ENCODE results near the gene ALOXE3.
"Not testable (repeated sequence)": the region's sequence is repeated elsewhere in the genome, so short reads cannot be mapped to it uniquely, and the experiment has no call there.

The ALOXE3 gene

GRCh38 chr17:8103549-8103948, 14.8 kb downstream of the ALOXE3 start:
- FAIRE-seq = no peak
- no peak for DNase-seq (ENCODE audit: insufficient read length, low spot score)

DNA sequence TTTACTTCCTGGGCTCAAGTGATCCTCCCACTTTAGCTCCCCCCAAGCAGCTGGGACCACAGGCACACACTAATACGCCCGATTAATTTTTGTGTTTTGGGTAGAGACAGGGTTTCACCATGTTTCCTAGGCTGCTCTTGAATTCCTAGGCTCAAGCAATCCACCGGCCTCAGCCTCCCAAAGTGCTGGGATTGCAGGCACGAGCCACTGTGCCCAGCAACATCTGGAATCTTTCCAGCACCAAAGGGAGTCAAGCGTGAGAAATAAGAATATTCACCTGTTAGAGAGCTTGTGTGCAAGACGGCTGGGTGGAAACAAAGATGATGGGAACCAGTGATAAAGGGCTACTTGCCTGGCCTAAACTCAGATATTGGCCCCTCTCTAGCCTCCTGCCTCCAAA, 16.6 kb downstream of the ALOXE3 start:
- no peak for DNase-seq (ENCODE audit: insufficient read length, low spot score)
- no peak for FAIRE-seq

GRCh38 chr17:8100763-8101162, 17.6 kb downstream of the ALOXE3 start:
- DNase-seq (ENCODE audit: insufficient read length, low spot score) = no peak
- no peak for FAIRE-seq

DNA sequence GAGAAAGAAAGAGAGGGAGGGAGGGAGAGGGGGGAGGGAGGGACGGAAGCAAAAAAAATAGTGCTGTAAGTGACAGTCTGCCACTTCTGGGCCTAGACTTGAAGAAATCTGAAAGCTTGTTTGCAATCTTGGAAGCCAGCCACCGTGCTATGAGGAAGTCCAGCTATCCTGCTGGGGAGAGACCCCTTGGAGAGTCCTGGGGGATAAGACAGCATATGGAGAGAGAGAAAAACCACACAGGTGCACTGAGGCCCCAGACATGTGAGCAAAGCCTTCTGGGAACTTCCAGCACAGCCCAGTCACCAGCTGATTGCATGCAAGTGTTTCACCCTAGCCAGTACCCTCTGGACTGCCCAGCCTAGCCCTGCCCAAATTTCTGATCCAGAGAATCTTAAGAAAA, 18.2 kb downstream of the ALOXE3 start:
- FAIRE-seq (no peak), DNase-seq (ENCODE audit: insufficient read length, low spot score) (no peak)

- FAIRE-seq (no peak), DNase-seq (ENCODE audit: insufficient read length, low spot score) (no peak)
These were observed 21.8 kb downstream of the ALOXE3 start for GRCh38 chr17:8096541-8096940.

DNA sequence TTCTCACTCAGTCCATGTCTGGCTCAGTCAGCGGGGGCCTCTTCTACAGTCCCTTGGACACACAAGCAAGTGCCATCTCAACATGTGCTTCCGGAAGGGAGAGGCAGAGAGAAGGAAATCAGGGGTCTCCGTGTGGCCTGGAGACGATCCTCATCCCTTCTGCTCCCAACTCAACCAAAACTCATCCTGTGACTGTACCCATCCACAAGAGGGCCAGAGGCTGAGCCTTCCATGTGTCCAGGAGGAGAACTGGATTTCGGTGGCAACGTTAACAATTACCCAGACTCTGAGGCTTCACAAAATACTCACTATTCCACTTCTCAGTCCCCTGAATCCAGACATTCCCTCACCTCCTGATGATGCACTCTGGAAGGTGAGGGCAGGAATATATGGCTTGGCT, 23.0 kb downstream of the ALOXE3 start:
- DNase-seq (ENCODE audit: insufficient read length, low spot score) (no peak), FAIRE-seq (no peak)

- DNase-seq (ENCODE audit: insufficient read length, low spot score) (no peak), FAIRE-seq (no peak)
These were observed 27.2 kb downstream of the ALOXE3 start for GRCh38 chr17:8091033-8091687.

DNA sequence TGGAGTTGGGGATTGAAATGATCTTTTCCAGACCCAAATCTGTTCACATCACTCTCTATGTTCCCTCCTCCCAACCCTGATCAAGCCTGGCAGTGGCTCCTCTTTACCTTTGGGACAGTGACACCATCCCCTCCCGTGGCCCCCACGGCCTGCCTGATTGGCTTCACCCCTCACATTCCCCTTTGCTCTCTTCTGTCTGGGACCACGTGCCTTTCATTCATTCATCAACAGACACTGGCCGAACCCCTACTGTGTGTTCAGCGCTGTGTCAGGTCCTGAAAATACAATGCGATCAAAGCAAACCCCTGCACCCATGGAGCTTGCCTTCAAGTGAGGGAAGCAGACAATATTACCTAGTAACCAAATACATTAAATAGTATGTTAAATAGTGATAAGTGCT, 28.6 kb downstream of the ALOXE3 start:
- FAIRE-seq (no peak), DNase-seq (ENCODE audit: insufficient read length, low spot score) (no peak)

DNA sequence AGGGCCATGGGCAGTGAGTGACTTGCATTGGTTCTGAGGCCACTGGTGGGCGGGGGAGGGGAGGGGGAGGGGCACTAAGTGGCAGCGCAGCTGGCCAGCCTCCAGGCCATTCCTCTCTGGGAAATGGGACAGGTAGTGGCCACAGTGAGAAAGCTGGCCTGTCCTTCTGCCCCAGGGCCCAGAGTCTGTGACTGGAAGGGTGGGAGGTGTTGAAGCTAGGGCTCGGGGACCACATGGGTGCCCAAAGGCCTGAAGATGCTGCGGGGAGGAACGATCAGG, 30.4 kb downstream of the ALOXE3 start:
- no peak for FAIRE-seq

DNA sequence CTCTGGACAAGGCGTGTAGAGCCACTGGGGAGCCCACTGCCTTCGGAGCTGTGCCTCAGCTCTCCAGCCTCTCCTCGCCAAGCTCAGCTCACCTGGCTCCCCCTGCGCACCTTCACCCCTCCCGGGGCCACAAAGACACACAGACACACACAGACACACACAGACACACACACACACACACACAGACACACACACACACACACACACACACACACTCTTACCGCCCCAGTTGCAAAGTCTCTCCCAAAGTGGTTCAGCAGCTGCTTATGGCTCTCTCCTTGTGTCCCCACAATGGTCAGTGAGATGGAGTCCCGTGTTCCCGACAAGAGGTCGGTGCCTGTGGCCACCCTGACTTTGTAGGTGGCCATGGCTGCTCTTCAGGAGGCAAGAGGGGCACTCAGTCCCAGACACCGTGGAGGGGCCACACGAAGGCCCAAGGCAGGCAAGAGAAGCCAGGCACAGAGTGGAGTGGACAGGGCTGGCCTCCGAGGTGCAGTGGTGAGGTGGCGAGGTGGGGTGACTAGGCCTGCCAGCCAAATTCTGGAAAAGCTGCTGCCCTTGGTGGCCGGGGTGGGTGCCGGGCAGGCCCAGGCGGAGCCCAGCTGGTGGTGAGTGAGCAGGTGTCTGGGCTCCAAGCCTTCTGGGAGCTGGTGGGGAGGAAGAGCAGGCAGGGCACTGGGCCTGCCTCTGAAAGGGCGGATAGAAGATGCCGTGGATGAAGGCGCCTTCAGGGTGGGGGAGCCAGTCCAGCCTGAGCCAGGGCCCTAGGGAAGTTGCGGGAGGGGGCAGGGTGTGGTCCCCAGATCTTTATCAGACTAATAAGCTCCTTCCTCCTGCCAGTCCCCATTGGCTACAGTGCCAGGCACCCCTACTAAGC, 31.0 kb downstream of the ALOXE3 start, which contains the start of gene ALOX12B:
ALOX12B (minus strand) TSS at position 642 of the 877 bp plus-strand sequence; CDS start at position 368, 274 bp downstream.
- no peak for FAIRE-seq
- no peak for DNase-seq (ENCODE audit: insufficient read length, low spot score)

More for the DNA sequence above, 30.4 kb downstream of the ALOXE3 start:
- DNase-seq (ENCODE audit: insufficient read length, low spot score) = no peak

GRCh38 chr17:8084250-8084649, 34.1 kb downstream of the ALOXE3 start:
- FAIRE-seq (no peak), DNase-seq (ENCODE audit: insufficient read length, low spot score) (no peak)

- DNase-seq (ENCODE audit: insufficient read length, low spot score) (no peak), FAIRE-seq (no peak)
These were observed 36.0 kb downstream of the ALOXE3 start for GRCh38 chr17:8082292-8082691.

DNA sequence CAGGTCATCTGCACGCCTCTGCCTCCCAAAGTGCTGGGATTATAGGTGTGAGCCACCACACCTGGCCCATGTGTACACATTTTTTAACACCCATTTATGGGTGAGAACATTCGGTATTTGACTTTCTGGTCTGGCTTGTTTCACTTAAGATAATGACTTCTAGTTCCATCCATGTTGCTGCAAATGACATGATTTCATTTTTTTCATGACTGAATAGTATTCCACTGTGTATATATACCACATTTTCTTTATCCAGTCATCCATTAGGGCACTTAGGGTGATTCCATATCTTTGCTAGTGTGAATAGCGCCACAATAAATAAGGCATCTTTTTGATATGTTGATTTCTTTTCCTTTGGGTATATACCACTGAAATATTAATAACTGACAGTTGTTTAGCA, 36.4 kb downstream of the ALOXE3 start:
- FAIRE-seq (no peak), DNase-seq (ENCODE audit: insufficient read length, low spot score) (no peak)

GRCh38 chr17:8080799-8081219, 37.5 kb downstream of the ALOXE3 start:
- DNase-seq (ENCODE audit: insufficient read length, low spot score) = no peak
- no peak for FAIRE-seq

- FAIRE-seq (no peak), DNase-seq (ENCODE audit: insufficient read length, low spot score) (no peak)
These were observed 38.0 kb downstream of the ALOXE3 start for GRCh38 chr17:8080208-8080798.

DNA sequence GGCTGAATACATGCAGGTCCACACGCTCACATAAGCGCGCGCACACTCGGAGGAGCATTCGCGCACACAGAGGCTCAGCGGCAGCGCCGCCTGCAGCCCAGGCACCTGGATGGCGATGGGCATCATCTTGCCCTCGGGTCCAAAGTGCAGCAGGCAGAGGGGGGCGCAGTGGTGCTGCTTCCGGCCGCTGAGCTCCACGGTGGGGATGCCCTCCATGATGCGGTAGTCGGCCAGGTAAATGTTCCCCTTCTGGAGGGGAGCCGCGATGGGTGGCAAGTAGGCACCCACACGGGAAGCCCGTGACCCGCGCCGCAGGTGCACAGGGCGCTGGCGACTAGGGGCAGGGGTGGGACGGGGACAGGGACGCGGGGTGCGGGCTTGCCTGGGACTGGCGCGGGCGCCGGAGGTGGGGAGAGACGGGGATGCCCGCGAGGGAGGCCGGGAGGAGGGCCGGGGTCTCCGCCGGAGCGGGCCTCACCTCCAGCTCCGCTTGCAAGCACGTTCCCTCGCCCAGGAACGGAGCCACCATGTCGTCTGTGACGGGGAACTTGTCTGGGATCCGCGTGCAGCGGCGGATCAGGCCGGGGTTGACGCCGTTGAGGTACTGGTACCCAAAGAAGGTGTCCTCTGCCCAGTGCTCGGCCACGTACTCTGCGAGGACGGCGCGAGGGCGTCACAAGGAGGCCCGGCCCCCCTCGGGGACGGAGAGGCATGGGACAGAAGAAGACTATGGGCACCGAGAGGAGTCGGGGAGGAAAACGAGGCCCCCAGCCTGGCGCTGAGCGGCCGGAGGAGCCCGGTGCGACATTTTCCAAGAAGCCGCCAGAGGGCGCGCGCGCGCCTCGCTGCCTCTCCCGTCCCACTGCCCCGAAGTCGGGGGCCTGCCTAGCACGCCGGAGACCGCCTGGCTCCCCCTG, 38.8 kb downstream of the ALOXE3 start:
- FAIRE-seq = peak; percentile 89
- peak; percentile 91 for DNase-seq (ENCODE audit: insufficient read length, low spot score)

- DNase-seq (ENCODE audit: insufficient read length, low spot score); FAIRE-seq: not testable (repeated sequence)
These were observed 40.4 kb downstream of the ALOXE3 start for GRCh38 chr17:8077939-8078338.

DNA sequence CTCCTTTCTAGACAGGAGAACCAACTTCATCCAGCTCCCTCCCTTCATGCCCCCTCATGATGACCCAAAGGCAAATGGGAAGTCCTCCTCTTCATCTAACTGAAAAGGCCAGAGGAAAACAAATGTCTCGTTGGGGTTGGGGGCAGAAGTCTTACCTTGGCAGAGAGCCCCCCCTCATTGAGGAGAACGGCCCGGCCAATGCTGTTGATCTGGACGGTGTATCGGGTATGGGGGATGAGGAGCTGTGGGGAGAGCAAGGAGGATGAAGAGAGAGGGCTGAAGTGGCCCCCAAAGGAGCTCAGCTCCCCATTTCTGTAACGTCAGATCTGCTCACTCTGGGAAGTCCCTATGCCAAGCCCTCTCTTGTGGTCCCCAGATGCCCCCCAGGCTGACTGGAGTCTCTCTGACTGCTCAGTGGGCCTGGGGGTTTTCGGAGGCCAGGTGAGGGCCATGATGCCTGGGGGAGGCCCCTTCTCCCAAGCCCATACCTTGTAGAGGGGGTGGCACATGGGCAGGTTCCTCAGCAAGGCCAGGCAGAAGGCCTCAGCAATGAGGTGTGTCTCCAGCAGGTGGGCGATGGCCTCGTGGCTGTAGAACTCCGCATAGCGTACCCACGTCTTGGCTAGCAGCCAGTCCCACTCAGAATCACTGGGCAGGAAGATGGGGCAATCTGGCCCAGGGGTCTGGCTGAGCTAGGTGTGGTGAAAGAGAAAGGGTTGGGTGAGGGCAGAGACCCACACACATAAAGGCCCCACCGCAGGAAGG, 41.6 kb downstream of the ALOXE3 start:
- FAIRE-seq (no peak), DNase-seq (ENCODE audit: insufficient read length, low spot score) (no peak)

DNA sequence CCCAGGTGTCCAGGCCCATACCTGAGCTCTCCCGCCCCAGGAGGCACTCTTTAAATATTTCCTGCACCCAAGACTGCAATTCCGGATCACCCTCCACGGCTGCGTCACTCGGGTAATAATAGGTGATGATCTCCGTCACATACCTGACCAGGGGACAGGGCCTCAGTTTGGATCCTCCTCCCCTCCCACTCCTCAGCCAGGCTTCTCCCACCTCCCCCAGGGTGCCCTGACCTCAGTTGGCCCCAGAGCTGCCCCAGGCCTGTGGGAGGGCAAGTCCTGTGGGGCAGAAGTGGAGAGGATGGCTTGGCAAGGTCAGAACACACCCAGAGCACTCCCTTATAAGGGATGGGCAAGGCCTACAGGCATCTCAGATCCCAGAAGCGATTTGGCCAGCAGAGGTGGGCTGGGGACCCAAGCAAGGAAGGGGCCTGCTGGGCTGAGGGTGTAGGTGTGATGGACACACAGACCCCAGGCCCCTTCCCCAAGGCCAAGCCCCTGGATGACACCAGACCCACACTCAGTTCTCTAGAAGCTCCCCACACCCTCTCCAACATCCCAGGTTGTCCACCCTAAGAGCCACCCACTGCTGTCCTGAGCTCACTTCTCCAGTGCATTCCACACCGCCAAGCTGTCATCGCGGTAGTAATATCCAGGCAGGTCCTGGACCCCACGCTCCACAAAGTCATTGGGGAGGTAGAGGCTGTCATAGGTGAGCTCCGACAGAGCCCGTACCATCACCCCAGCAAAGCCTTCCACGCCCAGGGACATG, 42.6 kb downstream of the ALOXE3 start:
- FAIRE-seq (no peak), DNase-seq (ENCODE audit: insufficient read length, low spot score) (no peak)
